Skeletal muscle tissue (tissue), 4 donors: ENCODE measurements around the gene DIP2C. TPM values are rescaled to one million over a fixed set of nuclear protein-coding genes. Genes with fewer than 3 reads are reported as not detected.

Experiments
- H3K27ac ChIP-seq: one replicate; pipeline ENCODE4 v1.7.0; 2013; ENCODE audit warnings: mild to moderate bottlenecking, low read depth, low read length, inconsistent platforms
- H3K27me3 ChIP-seq, 3 donors: one replicate each; pipeline ENCODE4 v1.7.0; 2013; ENCODE audit warnings: low read length in 3 of 3; ENCODE audit not compliant: control insufficient read depth in 3 of 3, insufficient read depth in 3 of 3
- H3K36me3 ChIP-seq, 3 donors: one replicate each; pipeline ENCODE4 v1.7.0; 2013; ENCODE audit warnings: low read length in 3 of 3; ENCODE audit not compliant: control insufficient read depth in 3 of 3, insufficient read depth in 3 of 3
- H3K4me1 ChIP-seq, 3 donors: one replicate each; pipeline ENCODE4 v1.7.0; 2013; ENCODE audit warnings: low read length in 3 of 3, mild to moderate bottlenecking in 3 of 3; ENCODE audit not compliant: control insufficient read depth in 3 of 3, insufficient read depth in 3 of 3
- H3K4me3 ChIP-seq, 3 donors: one replicate each; pipeline ENCODE4 v1.7.0; 2013; ENCODE audit warnings: low read length in 3 of 3
- H3K9ac ChIP-seq, 3 donors: one replicate each; pipeline ENCODE4 v1.7.0; 2013; ENCODE audit warnings: low read length in 3 of 3, mild to moderate bottlenecking in 3 of 3, moderate library complexity in 2 of 3, low read depth in 1 of 3
- H3K9me3 ChIP-seq, 3 donors: one replicate each; pipeline ENCODE4 v1.7.0; 2013; ENCODE audit warnings: low read length in 3 of 3; ENCODE audit not compliant: control insufficient read depth in 3 of 3
- total RNA-seq: library from RNA; depleted of rRNA; stranded (reverse); fragments of >200 nt; gene quantifications from one replicate; pipeline ENCODE4 v1.2.3, GENCODE V29; 2014
- donor health status: Osteomylitis.

DIP2C gene
- total RNA-seq, 1 donor from 2014 or later, result 18.8 TPM

GRCh38 chr10:387593-387891 is 301.9 kb downstream of the DIP2C start:
- no peak overlapping the region for H3K27ac ChIP-seq
- H3K4me3 ChIP-seq, result no peak overlapping the region
- peaks cover 0 to 8% (median 7%) of the 10 kb centered on the region in 3 donors for H3K4me1 ChIP-seq
- H3K36me3 ChIP-seq, result peaks cover 45 to 55% (median 48%) of the 10 kb centered on the region in 3 donors
- H3K9ac ChIP-seq, result no peak overlapping the region
- no peaks in the 10 kb centered on the region for H3K9me3 ChIP-seq
- H3K27me3 ChIP-seq, result no peaks in the 10 kb centered on the region

GRCh38 chr10:386771-387592 is 302.5 kb downstream of the DIP2C start:
- Histone ChIP-seq H3K27ac (no peak overlapping the region), H3K36me3 (peaks cover 47 to 60% (median 53%) of the 10 kb centered on the region in 3 donors), H3K27me3 (no peaks in the 10 kb centered on the region), H3K9ac (peak overlapping the region in 1 of 3 donors; percentile 35), H3K9me3 (no peaks in the 10 kb centered on the region), H3K4me3 (no peak overlapping the region), H3K4me1 (peaks cover 0 to 8% (median 7%) of the 10 kb centered on the region in 3 donors)

GRCh38 chr10:385571-386300 is 303.7 kb downstream of the DIP2C start:
- Histone ChIP-seq H3K27ac (no peak overlapping the region), H3K27me3 (no peaks in the 10 kb centered on the region), H3K9ac (no peak overlapping the region), H3K4me1 (peaks cover 0 to 2% (median under 1%) of the 10 kb centered on the region in 3 donors), H3K36me3 (peaks cover 51 to 70% (median 62%) of the 10 kb centered on the region in 3 donors), H3K9me3 (no peaks in the 10 kb centered on the region), H3K4me3 (no peak overlapping the region)

- Histone ChIP-seq H3K27ac (no peak overlapping the region), H3K36me3 (peaks cover 45 to 67% (median 60%) of the 10 kb centered on the region in 3 donors), H3K4me1 (peaks cover 0 to 2% (median 0%) of the 10 kb centered on the region in 3 donors), H3K9me3 (no peaks in the 10 kb centered on the region), H3K9ac (no peak overlapping the region), H3K4me3 (no peak overlapping the region), H3K27me3 (no peaks in the 10 kb centered on the region)
Observed at GRCh38 chr10:384538-385305, 304.7 kb downstream of the DIP2C start.

- no peak overlapping the region for H3K4me3 ChIP-seq
- no peak overlapping the region for H3K27ac ChIP-seq
- H3K9ac ChIP-seq, result no peak overlapping the region
- H3K4me1 ChIP-seq, result peaks cover 0 to 2% (median 0%) of the 10 kb centered on the region in 3 donors
- H3K9me3 ChIP-seq, result no peaks in the 10 kb centered on the region
- peaks cover 38 to 68% (median 59%) of the 10 kb centered on the region in 3 donors for H3K36me3 ChIP-seq
- no peaks in the 10 kb centered on the region for H3K27me3 ChIP-seq
Observed at GRCh38 chr10:383519-383918, 305.9 kb downstream of the DIP2C start.

- Histone ChIP-seq H3K9ac (no peak overlapping the region), H3K4me1 (no peaks in the 10 kb centered on the region), H3K9me3 (no peaks in the 10 kb centered on the region), H3K27ac (no peak overlapping the region), H3K27me3 (no peaks in the 10 kb centered on the region), H3K4me3 (no peak overlapping the region), H3K36me3 (peaks cover 30 to 59% (median 53%) of the 10 kb centered on the region in 3 donors)
Observed at GRCh38 chr10:381805-382204, 307.7 kb downstream of the DIP2C start.

- H3K27me3 ChIP-seq, result no peaks in the 10 kb centered on the region
- no peak overlapping the region for H3K27ac ChIP-seq
- no peaks in the 10 kb centered on the region for H3K4me1 ChIP-seq
- H3K9me3 ChIP-seq, result no peaks in the 10 kb centered on the region
- no peak overlapping the region for H3K4me3 ChIP-seq
- H3K9ac ChIP-seq, result no peak overlapping the region
- H3K36me3 ChIP-seq, result peaks cover 28 to 55% (median 49%) of the 10 kb centered on the region in 3 donors
Observed at GRCh38 chr10:381346-381745, 308.1 kb downstream of the DIP2C start.

GRCh38 chr10:380313-380940 is 309.0 kb downstream of the DIP2C start:
- no peaks in the 10 kb centered on the region for H3K9me3 ChIP-seq
- H3K9ac ChIP-seq, result no peak overlapping the region
- no peaks in the 10 kb centered on the region for H3K4me1 ChIP-seq
- peaks cover 23 to 56% (median 43%) of the 10 kb centered on the region in 3 donors for H3K36me3 ChIP-seq
- no peaks in the 10 kb centered on the region for H3K27me3 ChIP-seq
- H3K4me3 ChIP-seq, result no peak overlapping the region
- H3K27ac ChIP-seq, result no peak overlapping the region

- H3K9me3 ChIP-seq, result no peaks in the 10 kb centered on the region
- no peak overlapping the region for H3K9ac ChIP-seq
- H3K36me3 ChIP-seq, result peaks cover 15 to 52% (median 44%) of the 10 kb centered on the region in 3 donors
- H3K27me3 ChIP-seq, result no peaks in the 10 kb centered on the region
- H3K4me3 ChIP-seq, result no peak overlapping the region
- no peak overlapping the region for H3K27ac ChIP-seq
- H3K4me1 ChIP-seq, result no peaks in the 10 kb centered on the region
Observed at GRCh38 chr10:378930-379704, 310.4 kb downstream of the DIP2C start.
